Uterus (tissue), 2 donors: Measurements from ENCODE around the gene SERGEF.

Source experiments
- POLR2A ChIP-seq, 2 donors: fragments of 450-650 bp; IDR thresholded peaks; one replicate each; pipeline ENCODE4 v1.6.1; 2016; ENCODE audit warnings: antibody characterized with exemption in 2 of 2, mild to moderate bottlenecking in 1 of 2, moderate library complexity in 1 of 2
- TF ChIP-seq, protein P1 (sequence below), 4 experiments: fragments of 200-600 bp in 2 of 4; fragments of 450-650 bp in 2 of 4; sonication (generic) in 2 of 4; IDR thresholded peaks; one replicate each; pipeline ENCODE4 v1.5.1; 2016 to 2019; ENCODE audit warnings: antibody characterized with exemption in 4 of 4, mild to moderate bottlenecking in 2 of 4, moderate library complexity in 1 of 4

DNA sequence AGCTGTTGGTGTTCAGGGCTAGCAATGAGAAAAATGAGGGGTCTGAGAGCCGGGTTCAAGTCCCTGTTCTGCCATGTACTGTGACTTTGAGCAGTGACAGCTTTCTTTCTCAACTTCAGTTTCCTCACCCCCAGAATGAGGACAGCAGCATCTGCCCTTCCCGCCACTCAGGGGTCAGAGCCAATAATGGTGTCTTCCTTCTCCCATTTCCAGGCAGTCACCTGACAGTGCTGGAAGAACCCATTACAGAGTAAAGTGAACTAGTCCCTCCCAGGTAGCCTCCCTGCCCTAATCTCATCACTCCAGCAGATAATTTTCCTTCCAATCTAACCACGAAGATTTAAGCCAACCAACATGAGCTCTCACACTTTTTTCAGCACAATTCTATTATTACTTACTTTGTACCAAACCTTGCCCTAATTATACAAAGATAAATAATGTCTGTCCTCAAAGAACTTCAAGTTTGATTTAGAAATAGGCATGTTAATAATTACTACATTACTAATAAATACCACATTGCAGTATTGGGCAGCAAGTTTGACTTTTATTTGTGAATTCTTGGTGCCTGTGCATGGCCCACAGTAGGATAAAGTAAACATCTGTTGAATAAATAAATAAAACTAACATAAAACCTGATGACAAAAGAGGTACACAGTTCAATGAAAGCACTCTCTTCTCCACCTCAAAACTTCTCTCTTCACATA, 61.0 kb downstream of the SERGEF start:
- TF ChIP-seq, protein P1, sequence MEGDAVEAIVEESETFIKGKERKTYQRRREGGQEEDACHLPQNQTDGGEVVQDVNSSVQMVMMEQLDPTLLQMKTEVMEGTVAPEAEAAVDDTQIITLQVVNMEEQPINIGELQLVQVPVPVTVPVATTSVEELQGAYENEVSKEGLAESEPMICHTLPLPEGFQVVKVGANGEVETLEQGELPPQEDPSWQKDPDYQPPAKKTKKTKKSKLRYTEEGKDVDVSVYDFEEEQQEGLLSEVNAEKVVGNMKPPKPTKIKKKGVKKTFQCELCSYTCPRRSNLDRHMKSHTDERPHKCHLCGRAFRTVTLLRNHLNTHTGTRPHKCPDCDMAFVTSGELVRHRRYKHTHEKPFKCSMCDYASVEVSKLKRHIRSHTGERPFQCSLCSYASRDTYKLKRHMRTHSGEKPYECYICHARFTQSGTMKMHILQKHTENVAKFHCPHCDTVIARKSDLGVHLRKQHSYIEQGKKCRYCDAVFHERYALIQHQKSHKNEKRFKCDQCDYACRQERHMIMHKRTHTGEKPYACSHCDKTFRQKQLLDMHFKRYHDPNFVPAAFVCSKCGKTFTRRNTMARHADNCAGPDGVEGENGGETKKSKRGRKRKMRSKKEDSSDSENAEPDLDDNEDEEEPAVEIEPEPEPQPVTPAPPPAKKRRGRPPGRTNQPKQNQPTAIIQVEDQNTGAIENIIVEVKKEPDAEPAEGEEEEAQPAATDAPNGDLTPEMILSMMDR (IDR thresholded peaks at IDR 0.05), result no peak
- TF ChIP-seq POLR2A (IDR thresholded peaks at IDR 0.05), result no peak
